Endodermal cell (in vitro differentiated cells): ENCODE results near the gene CTNNA1. TPM values are rescaled to one million over a fixed set of nuclear protein-coding genes. Genes with fewer than 3 reads are reported as not detected.

ENCODE experiments used
- DNase-seq: peaks from one replicate; pipeline ENCODE4 v3.0.0-alpha.2; 2017
- H3K27ac ChIP-seq: 2 replicates; pipeline ENCODE4 v1.5.1; 2013; ENCODE audit warnings: mild to moderate bottlenecking, low read depth, low read length, moderate library complexity
- H3K27me3 ChIP-seq: 2 replicates; pipeline ENCODE4 v1.6.1; 2013; ENCODE audit warnings: mild to moderate bottlenecking, low read length, moderate library complexity; ENCODE audit not compliant: insufficient read depth, control insufficient read depth, poor library complexity, severe bottlenecking
- H3K36me3 ChIP-seq: 2 replicates; pipeline ENCODE4 v1.7.0; 2013; ENCODE audit warnings: mild to moderate bottlenecking, low read length, moderate library complexity; ENCODE audit not compliant: control insufficient read depth, insufficient read depth
- H3K4me1 ChIP-seq: one replicate; pipeline ENCODE4 v1.7.0; 2013; ENCODE audit warnings: low read length; ENCODE audit not compliant: control insufficient read depth, insufficient read depth
- H3K4me3 ChIP-seq: 2 replicates; pipeline ENCODE4 v1.5.1; 2013; ENCODE audit warnings: mild to moderate bottlenecking, low read length, moderate library complexity
- H3K9ac ChIP-seq: 2 replicates; pipeline ENCODE4 v1.6.1; 2013; ENCODE audit warnings: mild to moderate bottlenecking, low read length, moderate library complexity; ENCODE audit not compliant: poor library complexity, severe bottlenecking; ENCODE audit errors: extremely low read depth
- H3K9me3 ChIP-seq: 2 replicates; pipeline ENCODE4 v1.6.1; 2013; ENCODE audit warnings: mild to moderate bottlenecking, low read length, moderate library complexity; ENCODE audit not compliant: control insufficient read depth
- H3K27ac Mint-ChIP-seq: 2 replicates; pipeline ENCODE4 v1.8.0; 2020; ENCODE audit warnings: mixed read lengths
- H3K27me3 Mint-ChIP-seq: 2 replicates; pipeline ENCODE4 v1.8.0; 2021; ENCODE audit warnings: mild to moderate bottlenecking, mixed read lengths; ENCODE audit not compliant: insufficient read depth
- H3K36me3 Mint-ChIP-seq: 2 replicates; pipeline ENCODE4 v1.8.0; 2020; ENCODE audit warnings: low read depth, mixed read lengths
- H3K4me1 Mint-ChIP-seq: 2 replicates; pipeline ENCODE4 v1.8.0; 2020; ENCODE audit warnings: mixed read lengths
- H3K4me3 Mint-ChIP-seq: 2 replicates; pipeline ENCODE4 v1.8.0; 2020; ENCODE audit warnings: mild to moderate bottlenecking, moderate library complexity, mixed read lengths
- H3K9me3 Mint-ChIP-seq: 2 replicates; pipeline ENCODE4 v1.8.0; 2020; ENCODE audit warnings: mild to moderate bottlenecking, mixed read lengths
- WGBS, 2 experiments: methylation state at CpG; one replicate each; pipeline versions ENCODE4 v1.1.5 to v1.1.7; 2013; ENCODE audit warnings: missing lambda C conversion rate in 2 of 2, mixed read lengths in 1 of 2; ENCODE audit not compliant: insufficient coverage in 1 of 2, insufficient read length in 1 of 2; 5-methylcytosine and 5-hydroxymethylcytosine counted together
- total RNA-seq, 2 donors: library from RNA; stranded (reverse); fragmentation: NEBNext Ultra II Directional in 1 of 2; extraction: Animal tissue kit (Norgen Biotek cat#: 25700) in 1 of 2; gene quantifications; 2 replicates in 1 of 2; 3 replicates in 1 of 2; pipeline ENCODE4 v1.2.1, GENCODE V29; 2021
- TF ChIP-seq, protein P1 (sequence below): fragments of 200-600 bp; sonication (generic); conservative IDR thresholded peaks from 2 replicates; pipeline ENCODE4 v1.5.0; 2021; ENCODE audit warnings: antibody characterized with exemption, mild to moderate bottlenecking

The CTNNA1 gene
- total RNA-seq, 2 donors from 2014 or later, result 298 to 305 TPM

- no peak overlapping the region for H3K9ac ChIP-seq
- peaks cover 8% of the 10 kb centered on the region for H3K9me3 ChIP-seq
- H3K36me3 ChIP-seq, result peaks cover 61% of the 10 kb centered on the region
- H3K27me3 ChIP-seq, result no peaks in the 10 kb centered on the region
- Mint-ChIP-seq H3K4me1 (peaks cover 22% of the 10 kb centered on the region), H3K4me3 (no peak overlapping the region), H3K9me3 (no peaks in the 10 kb centered on the region), H3K36me3 (peaks cover 28% of the 10 kb centered on the region), H3K27ac (no peak overlapping the region), H3K27me3 (no peaks in the 10 kb centered on the region)
- H3K27ac ChIP-seq, result peak overlapping the region; percentile 14
- H3K4me1 ChIP-seq, result no peaks in the 10 kb centered on the region
- no peak for DNase-seq
- TF ChIP-seq, protein P1, sequence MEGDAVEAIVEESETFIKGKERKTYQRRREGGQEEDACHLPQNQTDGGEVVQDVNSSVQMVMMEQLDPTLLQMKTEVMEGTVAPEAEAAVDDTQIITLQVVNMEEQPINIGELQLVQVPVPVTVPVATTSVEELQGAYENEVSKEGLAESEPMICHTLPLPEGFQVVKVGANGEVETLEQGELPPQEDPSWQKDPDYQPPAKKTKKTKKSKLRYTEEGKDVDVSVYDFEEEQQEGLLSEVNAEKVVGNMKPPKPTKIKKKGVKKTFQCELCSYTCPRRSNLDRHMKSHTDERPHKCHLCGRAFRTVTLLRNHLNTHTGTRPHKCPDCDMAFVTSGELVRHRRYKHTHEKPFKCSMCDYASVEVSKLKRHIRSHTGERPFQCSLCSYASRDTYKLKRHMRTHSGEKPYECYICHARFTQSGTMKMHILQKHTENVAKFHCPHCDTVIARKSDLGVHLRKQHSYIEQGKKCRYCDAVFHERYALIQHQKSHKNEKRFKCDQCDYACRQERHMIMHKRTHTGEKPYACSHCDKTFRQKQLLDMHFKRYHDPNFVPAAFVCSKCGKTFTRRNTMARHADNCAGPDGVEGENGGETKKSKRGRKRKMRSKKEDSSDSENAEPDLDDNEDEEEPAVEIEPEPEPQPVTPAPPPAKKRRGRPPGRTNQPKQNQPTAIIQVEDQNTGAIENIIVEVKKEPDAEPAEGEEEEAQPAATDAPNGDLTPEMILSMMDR, result no peak
- WGBS, 2 experiments, result 87 to 94% methylated on average over 4 of the region's 4 CpGs
- no peak overlapping the region for H3K4me3 ChIP-seq
These were observed 39.1 kb downstream of the CTNNA1 start for GRCh38 chr5:138792195-138792790.

DNA sequence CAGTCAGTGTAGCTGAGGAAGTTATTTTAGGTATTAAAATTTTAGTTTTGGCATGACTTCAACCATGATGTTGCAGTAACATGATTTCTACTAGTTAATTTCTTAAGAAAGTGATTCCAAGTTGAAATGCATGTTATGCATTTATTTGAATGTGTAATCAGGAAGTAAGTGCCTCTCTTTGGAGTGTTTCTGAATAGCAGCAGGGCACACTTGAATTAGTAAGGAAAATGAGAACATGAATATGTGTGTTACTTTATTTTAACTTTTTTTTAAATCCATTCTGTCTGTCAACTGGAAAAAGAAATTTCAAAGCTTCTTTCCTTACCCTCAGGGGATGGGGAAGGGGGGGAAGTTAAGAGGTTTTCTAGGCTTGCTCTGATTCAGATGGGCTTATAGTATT lies 40.4 kb downstream of the CTNNA1 start:
- H3K9me3 Mint-ChIP-seq, result no peaks in the 10 kb centered on the region

GRCh38 chr5:138803285-138803684 lies 50.1 kb downstream of the CTNNA1 start:
- H3K9ac ChIP-seq, result no peak overlapping the region
- peaks cover 49% of the 10 kb centered on the region for H3K36me3 Mint-ChIP-seq
- H3K27me3 ChIP-seq, result no peaks in the 10 kb centered on the region
- 95 to 97% methylated on average over 3 of the region's 3 CpGs for whole genome bisulfite sequencing, 2 experiments
- no peak for DNase-seq
- H3K27ac Mint-ChIP-seq, result no peak overlapping the region
- H3K4me3 Mint-ChIP-seq, result no peak overlapping the region
- no peaks in the 10 kb centered on the region for H3K4me1 ChIP-seq
- TF ChIP-seq, protein P1, result no peak
- H3K4me3 ChIP-seq, result no peak overlapping the region
- peaks cover 10% of the 10 kb centered on the region for H3K9me3 ChIP-seq
- no peak overlapping the region for H3K27ac ChIP-seq
- H3K36me3 ChIP-seq, result peaks cover 42% of the 10 kb centered on the region
- H3K9me3 Mint-ChIP-seq, result no peaks in the 10 kb centered on the region
- no peaks in the 10 kb centered on the region for H3K27me3 Mint-ChIP-seq
- H3K4me1 Mint-ChIP-seq, result peaks cover 17% of the 10 kb centered on the region

More for the DNA sequence above, 40.4 kb downstream of the CTNNA1 start:
- H3K36me3 ChIP-seq, result peaks cover 55% of the 10 kb centered on the region
- H3K36me3 Mint-ChIP-seq, result peaks cover 30% of the 10 kb centered on the region
- H3K9ac ChIP-seq, result no peak overlapping the region
- peaks cover 8% of the 10 kb centered on the region for H3K9me3 ChIP-seq
- H3K27ac Mint-ChIP-seq, result no peak overlapping the region
- H3K4me3 ChIP-seq, result no peak overlapping the region
- H3K4me1 ChIP-seq, result no peaks in the 10 kb centered on the region
- no peaks in the 10 kb centered on the region for H3K27me3 Mint-ChIP-seq
- no peak overlapping the region for H3K27ac ChIP-seq
- H3K4me3 Mint-ChIP-seq, result no peak overlapping the region
- DNase-seq, result no peak
- H3K27me3 ChIP-seq, result no peaks in the 10 kb centered on the region
- H3K4me1 Mint-ChIP-seq, result peaks cover 21% of the 10 kb centered on the region
- TF ChIP-seq, protein P1, result no peak
